ENCODE data around the gene BRIX1. TPM values are rescaled to one million over a fixed set of nuclear protein-coding genes. Genes with fewer than 3 reads are reported as not detected.

BRIX1 gene
- total RNA-seq, 6 experiments from 2014 or later, result 49.3 to 60.4 (median 55.0) TPM

DNA sequence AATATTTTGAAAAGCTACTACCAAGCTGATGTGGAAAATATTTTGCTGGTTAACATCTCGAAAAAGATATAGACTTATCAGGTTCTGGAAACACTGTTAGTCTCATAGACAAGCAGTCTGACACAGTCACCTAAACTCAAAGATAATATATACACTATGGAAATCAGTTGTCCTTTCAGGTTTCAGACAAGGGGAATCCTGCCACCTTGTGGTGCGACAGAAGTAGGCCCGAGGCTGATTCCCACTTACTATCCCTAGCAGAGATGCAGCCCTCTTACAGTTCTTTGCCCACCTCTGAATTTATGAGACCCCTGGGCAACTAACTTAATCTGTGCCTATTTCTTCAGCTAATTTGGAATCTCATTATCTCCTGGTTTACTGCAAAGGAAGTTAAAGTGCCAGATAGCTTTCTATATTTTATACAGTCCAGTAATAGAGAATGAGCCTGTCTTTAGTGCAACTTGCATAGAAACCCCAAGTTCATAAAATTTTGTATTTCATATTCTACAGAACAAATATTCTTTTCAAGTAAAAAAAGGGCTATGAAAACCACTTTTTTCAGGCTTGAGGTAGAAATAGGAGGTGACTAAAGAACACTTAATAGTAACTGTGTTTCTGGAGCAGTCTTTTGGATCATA, 17.1 kb upstream of the BRIX1 start:
- peak; percentile 70 for DNase-seq
- Mint-ChIP-seq H3K9me3 (no peaks in the 10 kb centered on the region), H3K36me3 (ENCODE audit: low read depth) (no peaks in the 10 kb centered on the region), H3K27ac (no peak overlapping the region), H3K4me1 (ENCODE audit: low read depth) (peaks cover 16% of the 10 kb centered on the region), H3K4me3 (no peak overlapping the region), H3K27me3 (ENCODE audit: insufficient read depth) (no peaks in the 10 kb centered on the region)
- TF ChIP-seq CTCF (IDR thresholded peaks at IDR 0.05), result peak; percentile 95

DNA sequence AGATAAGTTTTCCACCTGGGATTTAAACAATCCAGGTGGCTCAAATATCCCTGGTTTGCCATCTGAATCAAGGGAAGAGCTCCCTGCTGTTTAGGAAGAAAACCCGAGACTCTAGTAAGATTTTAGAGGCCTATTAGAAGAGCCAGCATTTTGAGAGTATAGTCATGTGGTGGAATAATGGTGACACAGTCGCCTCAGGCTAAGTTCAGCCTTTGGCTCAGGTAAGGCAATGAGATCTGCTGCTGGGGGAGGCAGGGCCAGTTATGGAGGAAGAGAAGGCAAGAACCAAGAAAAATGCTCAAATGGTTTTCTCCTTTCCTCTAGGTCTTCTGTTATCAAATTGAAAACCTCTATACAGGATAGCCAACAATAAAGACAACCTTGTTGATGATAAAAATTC, 16.4 kb upstream of the BRIX1 start:
- DNase-seq, result no peak
- H3K27ac Mint-ChIP-seq, result 0 out of 2 replicates have a peak overlapping the region, but pooled peaks have one; percentile 1
- no peak overlapping the region for H3K4me3 Mint-ChIP-seq
- no peaks in the 10 kb centered on the region for H3K36me3 Mint-ChIP-seq (ENCODE audit: low read depth)
- H3K4me1 Mint-ChIP-seq (ENCODE audit: low read depth), result peaks cover 16% of the 10 kb centered on the region
- TF ChIP-seq CTCF (IDR thresholded peaks at IDR 0.05), result no peak
- H3K9me3 Mint-ChIP-seq, result no peaks in the 10 kb centered on the region
- no peaks in the 10 kb centered on the region for H3K27me3 Mint-ChIP-seq (ENCODE audit: insufficient read depth)

- no peak for DNase-seq
- Mint-ChIP-seq H3K9me3 (no peaks in the 10 kb centered on the region), H3K4me3 (no peak overlapping the region), H3K36me3 (ENCODE audit: low read depth) (no peaks in the 10 kb centered on the region), H3K4me1 (ENCODE audit: low read depth) (peaks cover 16% of the 10 kb centered on the region), H3K27me3 (ENCODE audit: insufficient read depth) (no peaks in the 10 kb centered on the region), H3K27ac (no peak overlapping the region)
- no peak for TF ChIP-seq CTCF (IDR thresholded peaks at IDR 0.05)
Observed at GRCh38 chr5:34900652-34901051, 14.9 kb upstream of the BRIX1 start.

DNA sequence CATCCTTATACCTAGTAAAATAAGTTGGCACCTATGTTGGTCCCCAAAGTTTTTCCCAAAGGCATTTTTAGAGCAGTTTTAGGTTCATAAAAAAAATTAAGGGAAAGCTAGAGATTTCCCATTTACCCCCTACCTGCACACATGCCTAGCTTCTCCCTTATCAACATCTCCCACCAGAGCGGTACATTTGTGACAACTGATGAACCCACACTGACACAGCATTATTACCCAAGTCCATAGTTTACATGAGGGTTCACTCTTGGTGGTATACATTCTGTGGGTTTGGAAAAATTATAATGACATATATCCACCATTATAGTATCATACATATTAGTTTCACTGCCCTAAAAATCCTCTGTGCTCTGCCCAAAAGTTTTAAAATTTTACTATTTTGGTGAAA, 12.3 kb upstream of the BRIX1 start:
- TF ChIP-seq CTCF (IDR thresholded peaks at IDR 0.05), result no peak
- no peak overlapping the region for H3K27ac Mint-ChIP-seq
- DNase-seq, result no peak
- peaks cover 9% of the 10 kb centered on the region for H3K4me1 Mint-ChIP-seq (ENCODE audit: low read depth)
- no peaks in the 10 kb centered on the region; the same call in 1 of the 2 replicates for H3K36me3 Mint-ChIP-seq (ENCODE audit: low read depth)
- no peak overlapping the region for H3K4me3 Mint-ChIP-seq
- H3K9me3 Mint-ChIP-seq, result no peaks in the 10 kb centered on the region
- no peaks in the 10 kb centered on the region for H3K27me3 Mint-ChIP-seq (ENCODE audit: insufficient read depth)

DNA sequence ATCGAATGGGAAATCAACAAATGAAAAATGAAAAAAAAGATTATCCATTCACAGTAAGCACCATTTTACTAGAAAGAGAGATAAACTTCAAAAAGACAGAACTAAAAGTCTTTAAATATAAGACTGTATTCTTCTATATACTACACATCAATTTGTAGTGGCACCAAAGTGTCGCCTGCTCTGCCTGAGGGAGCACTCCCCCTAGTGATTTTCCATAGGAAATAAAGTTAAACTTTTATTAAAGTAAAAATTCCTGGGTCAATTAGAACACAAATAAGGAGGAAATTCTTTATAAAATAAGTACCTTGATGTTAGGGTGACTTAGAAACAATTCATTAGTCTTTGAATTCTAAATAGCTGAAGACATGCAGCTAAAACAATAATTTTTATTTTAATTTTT, 9.9 kb upstream of the BRIX1 start:
- Mint-ChIP-seq H3K27ac (no peak overlapping the region), H3K36me3 (ENCODE audit: low read depth) (peaks cover 19% of the 10 kb centered on the region), H3K4me3 (no peak overlapping the region), H3K27me3 (ENCODE audit: insufficient read depth) (no peaks in the 10 kb centered on the region), H3K9me3 (no peaks in the 10 kb centered on the region), H3K4me1 (ENCODE audit: low read depth) (no peaks in the 10 kb centered on the region)
- DNase-seq, result no peak
- peak; percentile 72 for TF ChIP-seq CTCF (IDR thresholded peaks at IDR 0.05)

All from HFFc6 (cell line).